ENCODE data around the gene DNASE1L3.
A peak's percentile ranks its signal among the peaks of the same experiment; 100 is the strongest.
"Not testable (repeated sequence)": the region's sequence is repeated elsewhere in the genome, so short reads cannot be mapped to it uniquely, and the experiment has no call there.

The DNASE1L3 gene

DNA sequence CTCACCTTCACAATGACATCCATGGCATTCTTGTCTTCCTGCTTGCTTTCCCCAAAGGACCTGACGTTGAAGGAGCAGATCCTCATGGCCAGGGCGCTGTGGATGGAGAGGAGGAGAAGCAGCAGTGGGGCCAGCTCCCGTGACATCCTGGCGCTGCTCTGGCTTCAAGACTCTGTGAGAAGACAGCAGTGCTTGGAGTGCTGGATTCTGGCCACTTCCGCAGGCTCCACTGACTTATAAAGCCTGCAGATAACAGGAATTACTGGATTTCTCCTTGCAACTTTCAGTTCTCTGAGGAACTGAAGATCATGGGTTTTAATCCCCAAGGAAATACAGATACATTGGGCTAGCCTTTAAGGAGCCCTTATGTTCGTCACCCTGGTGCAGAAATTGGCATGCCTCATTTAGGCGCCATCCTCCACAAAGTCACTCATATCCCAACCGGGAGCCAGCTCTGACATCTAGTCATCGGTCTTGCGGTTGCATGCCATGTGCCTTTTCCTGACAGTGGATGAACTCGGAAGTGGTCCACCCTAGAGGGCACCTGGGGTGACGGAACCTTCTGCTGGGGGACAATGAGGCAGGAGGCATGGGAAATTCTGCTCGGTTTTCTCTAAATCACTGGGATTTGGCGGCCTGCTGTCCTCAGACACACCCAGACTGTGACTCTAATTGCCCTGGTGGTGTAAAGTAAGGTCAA lies at the start of gene DNASE1L3:
TSS of gene DNASE1L3 (minus strand) at position 212 of the 700 bp plus-strand sequence. CDS start at position 146, 66 bp downstream.
- DNase-seq (ENCODE audit: low spot score): no peak

DNA sequence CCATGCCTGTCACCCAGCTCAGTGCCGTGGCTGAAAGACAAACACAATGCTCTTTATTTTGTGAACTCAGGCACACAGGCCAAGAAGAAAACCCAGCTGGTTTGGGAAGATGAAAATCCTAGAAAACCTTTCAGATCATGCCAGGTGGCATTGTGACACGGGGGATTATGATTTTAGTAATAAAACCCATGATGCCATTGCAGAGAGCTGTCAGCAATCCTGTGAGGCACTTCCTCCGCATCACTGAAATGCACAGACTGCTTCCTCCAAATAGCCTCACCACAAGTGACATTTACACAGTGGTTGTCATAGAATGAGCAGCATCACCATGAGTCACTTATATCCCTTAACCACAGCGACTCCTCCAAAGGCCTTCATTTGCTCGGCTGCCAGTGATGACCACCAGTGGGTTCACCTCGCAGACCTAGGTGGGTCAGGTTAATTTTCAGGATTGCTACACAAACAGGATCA lies 49.5 kb upstream of the DNASE1L3 start:
- peak; percentile 75 for DNase-seq (ENCODE audit: low spot score)

- DNase-seq (ENCODE audit: low spot score): no peak
Observed at GRCh38 chr3:58258392-58259055, 47.8 kb upstream of the DNASE1L3 start.

GRCh38 chr3:58256511-58256910 lies 45.7 kb upstream of the DNASE1L3 start:
- DNase-seq (ENCODE audit: low spot score): no peak

DNA sequence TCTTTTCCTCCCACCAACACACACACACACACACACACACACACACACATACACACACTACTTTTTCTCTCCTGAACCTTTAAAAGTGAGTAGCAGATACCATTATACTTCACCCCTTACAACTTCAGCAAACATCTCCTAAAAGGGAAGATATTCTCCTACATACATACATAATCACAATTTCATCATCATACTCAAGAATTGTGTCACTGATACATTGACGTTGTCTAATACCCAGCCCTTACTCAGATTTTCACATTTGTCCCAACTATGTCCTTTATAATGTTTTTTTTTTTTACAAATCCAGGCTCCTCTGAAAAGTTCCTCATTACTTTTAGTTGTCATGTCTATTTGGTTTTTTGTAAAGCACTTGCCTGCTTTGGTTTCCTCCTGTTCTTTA lies 45.3 kb upstream of the DNASE1L3 start:
- no peak for DNase-seq (ENCODE audit: low spot score)

DNA sequence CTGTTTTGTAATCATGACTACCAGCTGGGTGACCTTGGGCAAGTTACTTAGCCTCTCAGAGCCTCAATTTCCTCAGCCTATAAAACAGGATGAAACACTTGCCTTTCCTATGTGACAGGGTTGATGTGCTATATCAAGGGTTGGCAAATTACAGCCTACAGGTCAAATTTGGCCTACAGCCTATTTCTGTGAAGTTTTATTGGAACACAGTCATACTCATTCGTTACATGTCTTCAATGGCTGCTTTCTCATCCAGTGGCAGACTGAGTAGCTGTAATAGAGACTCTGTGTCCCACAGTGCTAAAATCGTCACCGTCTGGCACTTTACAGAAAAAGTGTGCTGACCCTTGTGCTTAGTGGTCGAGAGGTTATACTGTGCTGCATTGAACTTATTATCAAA lies 43.4 kb upstream of the DNASE1L3 start:
- DNase-seq (ENCODE audit: low spot score): no peak

DNA sequence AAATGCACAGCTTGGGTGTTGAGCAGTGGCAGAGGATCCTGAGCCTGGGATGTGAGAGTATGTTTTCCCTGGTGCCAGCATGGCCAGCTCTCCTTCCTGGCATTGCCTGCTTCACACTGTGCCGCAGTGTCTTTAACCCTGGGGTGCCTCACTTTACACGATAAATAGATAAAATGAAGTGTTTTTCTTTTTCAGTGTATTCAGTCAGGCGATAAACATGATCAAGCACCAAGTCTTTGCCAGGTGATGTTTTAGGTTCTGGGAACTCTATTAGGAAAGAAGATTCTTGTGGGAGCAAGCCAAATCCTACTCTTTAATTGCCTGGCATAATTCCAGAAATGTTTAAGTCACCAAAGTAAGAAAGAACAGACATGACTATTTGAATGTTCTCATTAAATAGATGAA lies 40.9 kb upstream of the DNASE1L3 start:
- no peak for DNase-seq (ENCODE audit: low spot score)

DNA sequence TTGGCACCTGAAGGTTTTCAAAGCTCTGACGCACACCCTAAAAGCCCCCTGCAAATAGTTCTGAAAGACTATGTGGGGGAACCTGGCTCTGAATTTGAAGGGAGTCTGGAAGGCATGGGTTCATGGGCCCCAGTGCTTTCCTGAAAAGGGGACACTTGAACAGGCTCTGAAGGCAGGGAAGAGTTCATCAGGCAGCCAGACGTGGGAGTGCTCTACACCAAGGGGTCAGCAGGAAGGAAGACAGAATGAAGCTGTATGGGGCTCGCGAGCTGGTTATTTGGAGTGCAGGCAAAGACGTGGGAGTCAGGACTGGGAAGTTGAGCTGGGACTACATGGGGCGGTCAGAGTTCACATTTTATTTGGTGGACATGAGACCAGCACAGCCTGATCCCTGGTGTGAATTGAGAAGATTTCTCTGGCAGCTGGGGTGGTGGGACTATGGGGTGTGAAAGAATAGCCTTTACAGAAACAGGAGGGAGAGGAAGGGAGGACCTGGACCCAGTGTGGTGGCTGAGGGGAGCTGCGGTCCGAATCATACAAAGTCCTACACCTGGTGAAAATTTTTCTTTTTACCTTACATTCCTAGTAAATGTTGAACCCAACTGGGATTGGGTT lies 39.4 kb upstream of the DNASE1L3 start:
- no peak for DNase-seq (ENCODE audit: low spot score)

DNA sequence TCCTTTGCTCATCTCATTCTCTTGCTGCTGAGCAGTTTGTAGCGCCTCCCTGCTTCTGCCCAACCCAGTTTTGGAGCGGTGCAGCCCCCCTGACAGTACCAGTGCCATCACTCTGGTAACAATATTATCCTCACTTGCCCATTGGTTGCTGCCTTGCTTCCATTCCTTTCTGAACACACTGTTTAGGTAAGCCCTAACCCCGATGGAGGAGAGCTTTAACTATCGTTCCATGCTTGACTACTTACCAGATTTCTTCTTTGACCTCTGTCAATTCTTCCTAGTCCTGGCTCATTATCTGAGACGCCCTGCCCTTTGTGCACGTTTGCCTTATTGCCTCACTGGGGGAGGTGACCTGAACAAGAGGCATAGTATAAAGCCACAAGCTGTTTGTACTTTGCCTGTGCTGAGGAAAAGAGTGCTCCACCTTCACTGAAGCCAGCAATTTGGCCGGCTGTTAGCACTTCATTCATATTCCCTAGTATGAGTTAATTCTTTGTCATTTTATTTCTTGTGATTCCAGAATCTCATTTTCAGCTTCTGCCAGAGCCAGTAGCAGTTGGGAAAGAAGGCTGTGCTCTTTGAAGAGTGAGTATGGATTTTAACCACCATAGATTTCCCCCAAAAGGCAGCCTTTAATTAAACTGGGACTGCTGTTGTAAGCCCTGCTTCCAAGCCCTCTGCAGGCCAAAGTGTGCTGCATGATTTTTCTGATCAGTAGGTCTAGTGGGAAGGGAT lies 38.8 kb upstream of the DNASE1L3 start:
- no peak for DNase-seq (ENCODE audit: low spot score)

- DNase-seq (ENCODE audit: low spot score): no peak
Observed at GRCh38 chr3:58246148-58247047, 35.6 kb upstream of the DNASE1L3 start.

GRCh38 chr3:58243976-58244585 lies 33.3 kb upstream of the DNASE1L3 start:
- no peak for DNase-seq (ENCODE audit: low spot score)

DNA sequence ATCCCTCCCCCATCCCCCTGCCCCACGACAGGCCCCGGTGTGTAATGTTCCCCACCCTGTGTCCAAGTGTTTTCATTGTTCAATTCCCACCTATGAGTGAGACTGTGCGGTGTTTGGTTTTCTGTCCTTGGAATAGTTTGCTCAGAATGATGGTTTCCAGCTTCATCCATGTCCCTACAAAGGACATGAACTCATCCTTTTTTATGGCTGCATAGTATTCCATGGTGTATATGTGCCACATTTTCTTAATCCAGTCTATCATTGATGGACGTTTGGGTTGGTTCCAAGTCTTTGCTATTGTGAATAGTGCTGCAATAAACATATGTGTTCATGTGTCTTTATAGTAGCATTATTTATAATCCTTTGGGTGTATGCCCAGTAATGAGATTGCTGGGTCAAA lies 32.1 kb upstream of the DNASE1L3 start:
- not testable (repeated sequence) for DNase-seq (ENCODE audit: low spot score)

GRCh38 chr3:58242340-58242739 lies 31.6 kb upstream of the DNASE1L3 start:
- DNase-seq (ENCODE audit: low spot score): no peak

GRCh38 chr3:58241306-58242044 lies 30.7 kb upstream of the DNASE1L3 start:
- DNase-seq (ENCODE audit: low spot score): no peak

DNA sequence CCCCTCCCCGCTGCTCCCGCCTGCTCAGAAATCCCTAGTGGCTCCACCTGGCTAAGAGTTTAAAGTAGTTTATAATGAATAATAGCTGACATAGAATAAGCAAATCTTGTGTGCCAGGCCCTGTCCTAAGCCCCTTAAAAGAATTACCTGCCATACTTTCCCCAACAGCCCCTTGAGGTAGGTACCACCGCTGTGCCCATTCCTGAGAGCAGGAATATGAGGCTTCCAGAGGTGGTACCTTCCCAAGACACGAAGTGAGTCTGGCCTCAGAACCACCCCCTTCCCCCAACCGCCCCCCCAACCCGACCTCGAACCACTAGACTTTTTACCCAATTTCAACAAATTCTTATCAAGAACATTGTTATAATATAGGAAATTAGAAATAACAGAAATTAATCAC lies 28.1 kb upstream of the DNASE1L3 start:
- DNase-seq (ENCODE audit: low spot score): no peak

DNA sequence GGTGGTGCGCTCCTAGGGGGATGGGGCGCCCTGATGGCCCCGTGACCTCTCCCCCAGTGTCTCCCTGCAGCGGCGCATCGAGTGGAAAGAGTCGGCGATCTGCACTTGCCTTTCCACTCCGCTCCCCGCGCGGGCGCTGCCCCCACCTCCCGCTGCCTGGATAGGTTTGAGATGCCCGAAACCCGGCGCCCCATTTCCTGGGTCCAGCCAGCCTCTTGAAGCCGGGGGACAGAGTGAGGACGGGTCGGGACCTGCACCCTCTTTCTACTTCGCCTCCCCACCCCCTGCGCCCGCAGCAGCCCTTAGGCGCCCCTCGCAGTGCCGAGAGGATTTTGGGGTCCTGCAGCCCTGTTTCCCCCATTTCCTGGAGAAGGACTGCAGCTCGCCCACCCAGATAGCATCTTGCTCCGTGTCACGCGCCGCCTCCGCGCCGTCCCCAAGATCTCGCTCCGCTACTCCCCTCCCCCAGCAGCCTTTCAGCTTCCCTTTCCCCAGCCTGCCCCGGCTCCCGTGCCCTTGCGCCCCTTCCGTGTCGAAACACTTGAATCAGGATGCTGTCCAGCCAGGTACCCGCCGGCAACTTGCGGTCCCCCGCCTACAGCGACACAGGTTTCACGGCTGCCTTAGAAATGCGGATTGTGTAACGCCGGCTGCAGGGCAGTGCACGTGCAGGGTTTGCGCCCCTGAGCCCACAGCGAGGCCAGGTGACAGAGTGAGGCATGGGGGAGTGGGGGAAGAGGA lies 27.3 kb upstream of the DNASE1L3 start:
- DNase-seq (ENCODE audit: low spot score): peak; percentile 77

DNA sequence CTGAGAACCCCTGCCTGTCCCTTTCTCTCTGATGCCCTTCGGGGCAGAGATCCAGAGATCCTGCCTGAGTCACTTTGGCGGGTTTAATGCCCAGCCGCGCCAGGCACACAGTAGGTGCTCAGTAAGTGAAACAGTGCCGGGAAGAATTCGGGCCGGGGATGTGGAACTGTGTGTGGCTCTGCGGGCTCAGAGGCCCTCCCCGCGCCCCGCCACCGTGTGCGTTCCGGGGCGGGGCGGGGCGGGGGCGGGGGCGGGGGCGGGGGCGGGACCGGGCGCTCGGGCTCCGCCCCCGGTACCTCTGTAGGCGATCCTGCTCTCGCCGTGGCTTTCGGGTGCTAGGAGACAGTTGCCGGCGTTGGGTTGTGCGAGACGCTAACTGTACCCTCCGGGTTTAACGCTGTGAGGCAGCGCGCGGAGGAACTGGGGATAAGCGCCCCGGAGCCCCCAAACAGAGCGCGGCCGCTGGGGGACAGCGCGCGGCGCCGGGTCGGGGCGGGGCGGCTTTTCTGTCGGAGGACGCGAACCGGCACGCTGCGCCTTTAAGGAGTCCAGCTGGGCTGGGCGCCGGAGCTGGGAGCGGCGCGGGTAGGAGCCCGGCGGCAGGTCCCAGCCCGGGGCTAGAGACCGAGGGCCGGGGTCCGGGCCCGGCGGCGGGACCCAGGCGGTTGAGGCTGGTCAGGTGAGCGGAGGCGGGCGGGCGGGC lies 26.6 kb upstream of the DNASE1L3 start, which contains the start of gene ABHD6:
TSS of gene ABHD6 (plus strand) at position 555 of the 703 bp plus-strand sequence. CDS start 18,795 bp downstream, outside the sequence.
- DNase-seq (ENCODE audit: low spot score): peak; percentile 84

DNA sequence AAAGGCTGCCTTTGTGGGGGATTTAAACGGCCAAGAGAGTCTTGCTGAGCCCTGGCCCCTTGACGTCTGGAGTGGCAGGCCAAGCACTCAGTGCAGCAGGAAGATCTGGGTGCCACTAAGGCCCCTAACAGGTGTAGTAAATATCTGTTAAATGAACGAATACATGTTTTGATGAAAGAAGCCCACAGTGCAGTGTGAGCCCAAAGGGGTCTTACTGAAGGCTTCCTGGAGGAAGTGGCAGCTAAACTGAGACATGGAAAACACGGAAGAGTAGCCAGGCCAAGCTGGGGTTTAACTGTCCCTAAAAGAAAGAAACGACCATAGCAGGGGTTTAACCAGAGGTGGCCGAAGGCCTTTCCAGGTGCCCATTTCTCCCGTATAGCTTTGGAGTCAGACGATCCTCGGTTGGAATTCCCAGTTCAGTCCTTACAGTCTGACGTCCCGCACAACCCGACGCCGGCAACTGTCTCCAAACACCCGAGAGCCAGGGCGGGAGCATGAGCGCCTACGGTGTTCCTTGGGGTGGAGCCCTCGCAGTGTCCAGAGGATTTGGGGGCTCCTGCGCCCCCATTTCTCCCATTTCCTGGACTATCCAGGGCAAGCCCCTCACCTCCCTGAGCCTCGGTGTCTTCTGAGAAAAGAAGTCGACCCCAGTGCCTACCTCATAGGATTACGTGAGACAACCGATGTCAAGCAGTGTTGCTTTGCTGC lies 25.9 kb upstream of the DNASE1L3 start:
- no peak for DNase-seq (ENCODE audit: low spot score)
